OCI-LY7 (cell line): ENCODE data around the gene AFF2. TPM values are rescaled to one million over a fixed set of nuclear protein-coding genes. Genes with fewer than 3 reads are reported as not detected.
A peak's percentile ranks its signal among the peaks of the same experiment; 100 is the strongest.

Source experiments
- BruUV-seq: library from RNA; stranded (reverse); fragments of 400-500 nt; replicated peaks from 2 replicates; lab custom pipeline; 2021; lab: Mats Ljungman, UMichigan
- CTCF ChIA-PET: fragments of 300-600 bp; sonication (Branson Sonifier 250); formaldehyde crosslinking; loops from one replicate; lab custom pipeline; 2022; ENCODE audit warnings: antibody characterized with exemption; ENCODE audit not compliant: unreplicated experiment; lab: Charles Lee
- POLR2A ChIA-PET: fragments of 300-600 bp; sonication (Branson Sonifier 250); formaldehyde crosslinking; loops from one replicate; lab custom pipeline; 2022; ENCODE audit warnings: antibody characterized with exemption; lab: Charles Lee
- DNase-seq: peaks from one replicate; pipeline ENCODE4 v3.0.0-alpha.2; 2015; ENCODE audit warnings: low spot score
- H2AFZ ChIP-seq: fragments of 200-600 bp; sonication (generic), shearing (Covaris generic); 2 replicates; pipeline ENCODE4 v1.6.1; 2014; ENCODE audit warnings: mild to moderate bottlenecking, antibody characterized with exemption, low read length, moderate library complexity
- H3K27ac ChIP-seq: fragments of 200-600 bp; sonication (generic); 2 replicates; pipeline ENCODE4 v1.5.1; 2014; ENCODE audit warnings: mixed run types, low read depth, mild to moderate bottlenecking, moderate library complexity, low read length, inconsistent platforms; ENCODE audit not compliant: poor library complexity, severe bottlenecking
- H3K36me3 ChIP-seq: fragments of 200-600 bp; sonication (generic); 2 replicates; pipeline ENCODE4 v1.6.1; 2014; ENCODE audit warnings: mild to moderate bottlenecking, antibody characterized with exemption, low read length, moderate library complexity, mixed read lengths; ENCODE audit not compliant: insufficient read depth
- H3K4me1 ChIP-seq: fragments of 200-600 bp; sonication (generic); 2 replicates; pipeline ENCODE4 v1.5.1; 2014; ENCODE audit warnings: mild to moderate bottlenecking, low read length; ENCODE audit not compliant: insufficient read depth, poor library complexity, severe bottlenecking
- H3K4me2 ChIP-seq: fragments of 200-600 bp; sonication (generic); 2 replicates; pipeline ENCODE4 v1.6.1; 2014; ENCODE audit warnings: mild to moderate bottlenecking, low read length
- H3K4me3 ChIP-seq: fragments of 200-600 bp; sonication (generic); 2 replicates; pipeline ENCODE4 v1.5.1; 2014; ENCODE audit warnings: mild to moderate bottlenecking, low read depth, low read length; ENCODE audit not compliant: poor library complexity, severe bottlenecking
- H3K79me2 ChIP-seq: fragments of 200-600 bp; sonication (generic); 2 replicates; pipeline ENCODE4 v1.6.1; 2016; ENCODE audit warnings: low read depth, mild to moderate bottlenecking, low read length, moderate library complexity, mixed read lengths; ENCODE audit not compliant: insufficient read depth
- H3K9me2 ChIP-seq: fragments of 200-600 bp; sonication (generic); 2 replicates; pipeline ENCODE4 v1.6.1; 2016; ENCODE audit warnings: mild to moderate bottlenecking, low read length, mixed read lengths; ENCODE audit not compliant: insufficient read depth
- H3K9me3 ChIP-seq: fragments of 200-600 bp; sonication (generic); 2 replicates; pipeline ENCODE4 v1.6.1; 2014; ENCODE audit warnings: mild to moderate bottlenecking, mixed run types, low read length, mixed read lengths
- H4K20me1 ChIP-seq: fragments of 200-600 bp; sonication (generic); 2 replicates; pipeline ENCODE4 v1.6.1; 2014; ENCODE audit warnings: mild to moderate bottlenecking, antibody characterized with exemption, low read length, moderate library complexity, mixed read lengths; ENCODE audit not compliant: insufficient read depth
- EZH2phosphoT487 ChIP-seq: fragments of 200-600 bp; sonication (generic); IDR thresholded peaks from 2 replicates; pipeline ENCODE4 v1.6.1; 2018; ENCODE audit warnings: low read depth, borderline replicate concordance, mild to moderate bottlenecking, mixed run types, antibody characterized with exemption, low read length, moderate library complexity, mixed read lengths
- intact Hi-C: fragments of 100-400 bp; cut with micrococcal nuclease; formaldehyde crosslinking; loops from one replicate; pipeline ENCODE4 v1.10.0; 2022; ENCODE audit not compliant: unreplicated experiment
- total RNA-seq, 2 experiments: library from RNA; depleted of rRNA in 1 of 2; stranded (reverse); fragments of >200 nt in 1 of 2; shearing (Covaris generic) in 1 of 2; gene quantifications; 2 replicates each; pipeline ENCODE4 v1.2.3, GENCODE V29; 2014 to 2022
- TF ChIP-seq, protein P1 (sequence below): fragments of 200-600 bp; sonication (generic); conservative IDR thresholded peaks from 2 replicates; pipeline ENCODE4 v1.5.1; 2014; ENCODE audit warnings: mild to moderate bottlenecking, antibody characterized with exemption, low read length, moderate library complexity, mixed read lengths

Gene AFF2
- total RNA-seq, 2 experiments from 2014 or later: 102 to 106 TPM

DNA sequence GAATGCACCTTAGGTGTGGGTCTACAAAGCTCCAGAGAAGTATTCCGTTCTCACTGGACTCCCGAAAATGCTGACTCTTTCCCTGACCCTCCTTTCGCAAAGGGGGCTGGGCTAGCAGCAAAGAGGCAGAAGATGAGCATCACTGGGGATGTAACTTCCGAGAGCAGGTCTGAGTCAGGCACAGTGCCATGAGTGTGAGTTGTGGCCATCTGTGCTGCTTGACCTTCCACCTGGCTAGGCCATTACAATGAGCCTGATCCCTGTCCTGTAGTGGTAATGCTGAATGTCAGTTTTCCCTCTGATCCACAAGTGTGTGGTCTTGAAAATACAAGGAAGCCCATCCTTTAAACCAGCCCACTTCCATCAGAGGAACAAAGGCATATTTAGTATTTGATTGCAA lies 479.4 kb downstream of the AFF2 start:
- Histone ChIP-seq H3K27ac (no peak overlapping the region), H3K9me3 (no peaks in the 10 kb centered on the region), H4K20me1 (no peaks in the 10 kb centered on the region), H3K4me1 (peaks cover 10% of the 10 kb centered on the region), H3K9me2 (no peaks in the 10 kb centered on the region), H3K79me2 (no peaks in the 10 kb centered on the region), H3K36me3 (peaks cover 77% of the 10 kb centered on the region), H3K4me2 (no peak overlapping the region), H3K4me3 (no peak overlapping the region), H2AFZ (no peak overlapping the region)
- intact Hi-C loops: no loop called here
- BruUV-seq: no TSS peak
- TF ChIP-seq, protein P1, sequence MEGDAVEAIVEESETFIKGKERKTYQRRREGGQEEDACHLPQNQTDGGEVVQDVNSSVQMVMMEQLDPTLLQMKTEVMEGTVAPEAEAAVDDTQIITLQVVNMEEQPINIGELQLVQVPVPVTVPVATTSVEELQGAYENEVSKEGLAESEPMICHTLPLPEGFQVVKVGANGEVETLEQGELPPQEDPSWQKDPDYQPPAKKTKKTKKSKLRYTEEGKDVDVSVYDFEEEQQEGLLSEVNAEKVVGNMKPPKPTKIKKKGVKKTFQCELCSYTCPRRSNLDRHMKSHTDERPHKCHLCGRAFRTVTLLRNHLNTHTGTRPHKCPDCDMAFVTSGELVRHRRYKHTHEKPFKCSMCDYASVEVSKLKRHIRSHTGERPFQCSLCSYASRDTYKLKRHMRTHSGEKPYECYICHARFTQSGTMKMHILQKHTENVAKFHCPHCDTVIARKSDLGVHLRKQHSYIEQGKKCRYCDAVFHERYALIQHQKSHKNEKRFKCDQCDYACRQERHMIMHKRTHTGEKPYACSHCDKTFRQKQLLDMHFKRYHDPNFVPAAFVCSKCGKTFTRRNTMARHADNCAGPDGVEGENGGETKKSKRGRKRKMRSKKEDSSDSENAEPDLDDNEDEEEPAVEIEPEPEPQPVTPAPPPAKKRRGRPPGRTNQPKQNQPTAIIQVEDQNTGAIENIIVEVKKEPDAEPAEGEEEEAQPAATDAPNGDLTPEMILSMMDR: no peak
- TF ChIP-seq EZH2phosphoT487: no peak
- CTCF ChIA-PET: no interaction called here
- DNase-seq: no peak
- POLR2A ChIA-PET: no interaction called here

DNA sequence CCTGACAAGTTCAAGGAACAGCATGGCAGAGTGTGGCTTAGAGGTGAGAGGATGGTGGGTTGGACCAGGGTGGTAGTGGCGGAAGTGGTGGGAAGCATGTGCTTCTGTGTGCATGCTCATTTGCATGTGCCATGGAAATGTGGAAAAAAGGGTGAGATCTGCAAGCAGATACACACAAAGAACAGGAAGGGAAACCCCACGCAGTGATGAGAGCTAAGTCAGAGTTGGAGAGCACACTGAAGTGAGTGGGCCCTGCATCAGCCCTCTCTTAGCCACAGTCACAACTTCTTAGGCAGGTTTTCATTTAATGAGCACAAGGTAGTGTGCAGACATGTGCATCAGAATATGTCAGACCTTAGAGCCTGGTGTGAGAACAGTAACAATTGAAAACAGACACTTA lies 483.8 kb downstream of the AFF2 start:
- Histone ChIP-seq H3K4me3 (no peak overlapping the region), H2AFZ (no peak overlapping the region), H3K27ac (no peak overlapping the region), H4K20me1 (no peaks in the 10 kb centered on the region), H3K9me3 (no peaks in the 10 kb centered on the region), H3K9me2 (no peaks in the 10 kb centered on the region), H3K4me1 (peaks cover 10% of the 10 kb centered on the region), H3K4me2 (no peak overlapping the region), H3K79me2 (no peaks in the 10 kb centered on the region), H3K36me3 (peaks cover 52% of the 10 kb centered on the region)
- DNase-seq: peak; percentile 28
- no peak for TF ChIP-seq EZH2phosphoT487
- TF ChIP-seq, protein P1: no peak
- POLR2A ChIA-PET: no interaction called here
- BruUV-seq: no TSS peak
- intact Hi-C loops: no loop called here
- CTCF ChIA-PET: no interaction called here

DNA sequence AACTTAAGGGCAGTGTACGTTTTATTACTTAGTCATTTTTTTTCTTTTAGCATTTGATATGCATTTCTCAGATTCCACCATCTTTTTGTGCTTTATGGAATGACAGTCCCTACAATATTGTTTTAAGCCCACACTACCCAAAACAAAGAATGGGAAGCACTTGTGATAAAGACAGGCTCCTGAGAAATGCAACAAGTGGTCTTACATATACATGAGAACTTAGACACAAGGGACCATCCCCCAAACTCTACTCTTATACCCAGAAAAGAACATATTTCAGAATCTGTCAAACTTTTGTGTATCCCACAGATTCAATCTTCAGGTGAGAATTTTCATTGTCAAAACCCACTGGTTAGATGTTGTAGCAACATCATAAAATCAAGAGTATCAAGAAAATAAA lies 491.1 kb downstream of the AFF2 start:
- no peaks in the 10 kb centered on the region for H4K20me1 ChIP-seq
- POLR2A ChIA-PET: no interaction called here
- H3K9me2 ChIP-seq: no peaks in the 10 kb centered on the region
- no peak overlapping the region for H3K27ac ChIP-seq
- H3K4me2 ChIP-seq: no peak overlapping the region
- CTCF ChIA-PET: no interaction called here
- H3K36me3 ChIP-seq: peaks cover 61% of the 10 kb centered on the region
- no peaks in the 10 kb centered on the region for H3K4me1 ChIP-seq
- intact Hi-C loops: no loop called here
- no TSS peak for BruUV-seq
- H3K4me3 ChIP-seq: no peak overlapping the region
- no peaks in the 10 kb centered on the region for H3K79me2 ChIP-seq
- no peak for DNase-seq
- H3K9me3 ChIP-seq: no peaks in the 10 kb centered on the region
- TF ChIP-seq, protein P1: no peak
- no peak for TF ChIP-seq EZH2phosphoT487
- H2AFZ ChIP-seq: no peak overlapping the region
